Muscle of arm (tissue), 12 donors: ENCODE measurements around the gene PHC2. TPM values are rescaled to one million over a fixed set of nuclear protein-coding genes. Genes with fewer than 3 reads are reported as not detected.

Experiments
- DNase-seq: peaks from one replicate; pipeline ENCODE4 v3.0.0-alpha.2; 2013
- polyA plus RNA-seq, 12 donors: library from polyadenylated mRNA; unstranded; fragments of 120-200 nt; gene quantifications; one replicate each; pipeline ENCODE4 v1.2.1, GENCODE V29; 2013; ENCODE audit not compliant: insufficient read length in 12 of 12

The PHC2 gene
- polyA plus RNA-seq, 12 donors = 53.4 to 74.1 (median 68.7) TPM; not detected in 1

GRCh38 chr1:33275195-33275594 lies 155.7 kb downstream of the PHC2 start:
- no peak for DNase-seq

GRCh38 chr1:33274446-33274845 lies 156.4 kb downstream of the PHC2 start:
- DNase-seq = no peak

DNA sequence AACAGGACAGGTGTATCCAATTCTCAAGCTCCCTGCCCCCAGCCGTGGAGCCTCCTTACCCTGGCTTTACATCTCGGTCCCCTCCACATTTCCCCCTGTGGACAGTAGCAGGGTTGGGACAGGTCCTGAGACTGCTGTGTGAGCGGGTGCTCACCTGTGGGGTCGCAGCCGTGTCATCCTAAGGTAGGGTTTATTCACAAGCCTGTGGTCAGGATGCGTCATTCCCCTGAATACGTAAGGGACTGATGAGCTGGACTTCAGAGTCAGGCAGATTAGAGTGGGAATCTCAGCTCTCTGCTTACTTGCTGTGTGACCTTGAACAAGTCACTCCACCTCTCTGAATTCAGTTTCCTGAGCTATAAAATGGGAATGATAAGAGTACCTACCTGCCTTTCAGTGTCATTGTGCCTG lies 156.9 kb downstream of the PHC2 start:
- no peak for DNase-seq

Other genes with a start within 250 kb of the PHC2 start
- gene TRIM62, start 249.1 kb downstream of the PHC2 start, polyA plus RNA-seq = 1 to 10 TPM in 11 of 12 donors, not detected in 1; 4.5 to 8.2 (median 5.6) TPM
- gene ZNF362, start 174.6 kb downstream of the PHC2 start, polyA plus RNA-seq = 10 to 100 TPM in 11 of 12 donors, not detected in 1; 27.4 to 74.5 (median 33.1) TPM
- gene A3GALT2, start 110.0 kb downstream of the PHC2 start, polyA plus RNA-seq = not detected
- 1 to 10 TPM in 10 of 12 donors, not detected in 2; 2.5 to 4.0 (median 2.9) TPM for gene ZSCAN20, start 41.5 kb upstream of the PHC2 start, polyA plus RNA-seq